Measurements from ENCODE around the gene GLI3. TPM values are rescaled to one million over a fixed set of nuclear protein-coding genes. Genes with fewer than 3 reads are reported as not detected.

The GLI3 gene
- total RNA-seq, 1 experiment from 2014 or later, result not detected

DNA sequence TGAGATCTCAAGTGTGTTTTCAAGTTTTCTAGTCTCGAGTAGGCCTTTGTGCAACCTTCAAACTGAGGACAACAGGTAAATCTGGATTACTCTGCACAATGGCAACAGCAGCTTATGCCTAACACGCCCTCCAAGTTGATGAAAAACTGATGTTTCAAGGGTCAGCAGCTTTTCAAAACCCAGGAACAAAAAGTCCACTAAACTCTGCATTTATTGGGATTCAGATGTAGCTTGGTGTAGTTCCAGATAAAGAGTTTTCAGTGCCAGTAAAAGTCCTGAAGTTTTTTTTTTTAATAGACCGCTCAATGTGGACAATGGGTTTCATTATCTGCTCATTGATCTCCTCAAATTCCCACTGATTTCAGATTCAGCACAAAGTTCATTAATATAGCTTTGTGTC lies 259.3 kb downstream of the GLI3 start:
- H3K79me2 ChIP-seq (ENCODE audit: low read depth), result no peaks in the 10 kb centered on the region
- no peaks in the 10 kb centered on the region for H3K36me3 ChIP-seq (ENCODE audit: low read depth)
- H3K4me2 ChIP-seq, result no peak overlapping the region
- H3K27me3 ChIP-seq (ENCODE audit: insufficient read depth, low read depth), result peaks cover 78% of the 10 kb centered on the region
- H3K27ac ChIP-seq, result no peak overlapping the region
- ChIA-PET CTCF (no interaction called here), POLR2A (ENCODE audit: unreplicated experiment) (no interaction called here)
- no peaks in the 10 kb centered on the region for H3K4me1 ChIP-seq (replicated peaks; ENCODE audit: insufficient read depth)
- H4K20me1 ChIP-seq (ENCODE audit: insufficient read depth), result no peaks in the 10 kb centered on the region
- H3K9me2 ChIP-seq (ENCODE audit: insufficient read depth), result no peaks in the 10 kb centered on the region
- DNase-seq, result no peak
- H3K9me3 ChIP-seq (ENCODE audit: insufficient read depth, low read depth), result no peaks in the 10 kb centered on the region
- no peak overlapping the region for H2AFZ ChIP-seq
- TF ChIP-seq, protein P1, sequence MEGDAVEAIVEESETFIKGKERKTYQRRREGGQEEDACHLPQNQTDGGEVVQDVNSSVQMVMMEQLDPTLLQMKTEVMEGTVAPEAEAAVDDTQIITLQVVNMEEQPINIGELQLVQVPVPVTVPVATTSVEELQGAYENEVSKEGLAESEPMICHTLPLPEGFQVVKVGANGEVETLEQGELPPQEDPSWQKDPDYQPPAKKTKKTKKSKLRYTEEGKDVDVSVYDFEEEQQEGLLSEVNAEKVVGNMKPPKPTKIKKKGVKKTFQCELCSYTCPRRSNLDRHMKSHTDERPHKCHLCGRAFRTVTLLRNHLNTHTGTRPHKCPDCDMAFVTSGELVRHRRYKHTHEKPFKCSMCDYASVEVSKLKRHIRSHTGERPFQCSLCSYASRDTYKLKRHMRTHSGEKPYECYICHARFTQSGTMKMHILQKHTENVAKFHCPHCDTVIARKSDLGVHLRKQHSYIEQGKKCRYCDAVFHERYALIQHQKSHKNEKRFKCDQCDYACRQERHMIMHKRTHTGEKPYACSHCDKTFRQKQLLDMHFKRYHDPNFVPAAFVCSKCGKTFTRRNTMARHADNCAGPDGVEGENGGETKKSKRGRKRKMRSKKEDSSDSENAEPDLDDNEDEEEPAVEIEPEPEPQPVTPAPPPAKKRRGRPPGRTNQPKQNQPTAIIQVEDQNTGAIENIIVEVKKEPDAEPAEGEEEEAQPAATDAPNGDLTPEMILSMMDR (conservative IDR thresholded peaks at IDR 0.05), result no peak
- TF ChIP-seq EZH2 (IDR thresholded peaks at IDR 0.05; ENCODE audit: low read depth), result no peak
- no TSS peak for BruUV-seq (replicated peaks)
- intact Hi-C loops (cut with micrococcal nuclease; ENCODE audit: unreplicated experiment), result loop anchor here (5.0 kb wide), 2 partner anchors 855 to 910 kb away; no protein-coding TSS in a partner anchor
- H3K4me3 ChIP-seq, result no peak overlapping the region
- no peaks in the 10 kb centered on the region for H3F3A ChIP-seq (ENCODE audit: insufficient read depth, low read depth)

DNA sequence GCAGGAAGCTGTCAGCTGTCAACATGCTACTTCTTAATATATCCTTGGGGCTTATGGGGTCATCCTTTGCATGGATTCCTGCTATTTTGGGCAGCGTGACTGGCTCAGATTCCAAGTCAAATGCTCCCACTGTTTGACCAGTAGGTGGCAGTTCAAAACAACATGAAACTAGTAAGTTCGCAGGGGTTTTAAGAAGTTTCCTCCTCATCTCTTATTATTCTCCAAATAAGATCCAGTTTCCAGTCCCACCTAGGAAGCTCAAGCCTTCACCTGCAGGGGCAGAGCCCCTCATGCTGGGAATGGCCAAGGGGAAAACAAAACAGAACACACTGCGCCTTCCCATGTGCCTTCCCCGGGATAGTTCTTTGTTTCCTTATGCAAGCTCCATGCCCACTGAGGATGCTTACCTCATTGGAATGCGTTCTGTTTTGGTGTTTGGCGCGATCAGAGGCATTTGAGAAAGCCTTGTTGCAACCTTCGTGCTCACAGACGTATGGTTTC lies 259.8 kb downstream of the GLI3 start:
- H3K4me2 ChIP-seq, result no peak overlapping the region
- no peaks in the 10 kb centered on the region for H3K79me2 ChIP-seq (ENCODE audit: low read depth)
- no peak overlapping the region for H3K4me3 ChIP-seq
- BruUV-seq (replicated peaks), result no TSS peak
- TF ChIP-seq, protein P1 (conservative IDR thresholded peaks at IDR 0.05), result peak; percentile 83
- TF ChIP-seq EZH2 (IDR thresholded peaks at IDR 0.05; ENCODE audit: low read depth), result no peak
- ChIA-PET CTCF (no interaction called here), POLR2A (ENCODE audit: unreplicated experiment) (no interaction called here)
- no peaks in the 10 kb centered on the region for H3F3A ChIP-seq (ENCODE audit: insufficient read depth, low read depth)
- no peaks in the 10 kb centered on the region for H3K9me2 ChIP-seq (ENCODE audit: insufficient read depth)
- H3K9me3 ChIP-seq (ENCODE audit: insufficient read depth, low read depth), result no peaks in the 10 kb centered on the region
- no peaks in the 10 kb centered on the region for H4K20me1 ChIP-seq (ENCODE audit: insufficient read depth)
- no peaks in the 10 kb centered on the region for H3K36me3 ChIP-seq (ENCODE audit: low read depth)
- H2AFZ ChIP-seq, result no peak overlapping the region
- peaks cover 83% of the 10 kb centered on the region for H3K27me3 ChIP-seq (ENCODE audit: insufficient read depth, low read depth)
- no peak overlapping the region for H3K27ac ChIP-seq
- H3K4me1 ChIP-seq (replicated peaks; ENCODE audit: insufficient read depth), result no peaks in the 10 kb centered on the region
- peak in 1 of 2 experiments; percentile 14 for DNase-seq
- intact Hi-C loops (cut with micrococcal nuclease; ENCODE audit: unreplicated experiment), result loop anchor here (5.0 kb wide), 2 partner anchors 855 to 910 kb away; no protein-coding TSS in a partner anchor

DNA sequence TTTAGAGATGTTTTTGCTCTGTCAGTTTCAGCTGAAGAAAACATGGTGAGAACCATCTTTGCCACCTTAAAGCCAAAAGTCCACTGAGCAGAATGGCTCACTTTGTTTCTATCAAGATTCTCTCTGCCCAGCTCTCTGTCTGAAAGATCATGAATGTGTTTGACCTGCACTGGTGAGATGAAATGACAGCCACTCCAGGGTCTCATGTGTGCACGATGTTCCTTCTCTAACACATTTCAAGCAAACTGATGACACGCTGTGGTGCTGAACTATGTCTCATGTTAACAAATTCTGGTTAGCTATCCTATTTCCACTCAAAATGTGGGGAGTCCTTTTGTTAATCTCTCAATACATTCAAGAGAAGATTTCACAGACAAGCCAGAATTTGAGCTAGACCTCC lies 260.6 kb downstream of the GLI3 start:
- TF ChIP-seq EZH2 (IDR thresholded peaks at IDR 0.05; ENCODE audit: low read depth), result no peak
- TF ChIP-seq, protein P1 (conservative IDR thresholded peaks at IDR 0.05), result no peak
- no peaks in the 10 kb centered on the region for H3K4me1 ChIP-seq (replicated peaks; ENCODE audit: insufficient read depth)
- H3K36me3 ChIP-seq (ENCODE audit: low read depth), result no peaks in the 10 kb centered on the region
- no TSS peak for BruUV-seq (replicated peaks)
- intact Hi-C loops (cut with micrococcal nuclease; ENCODE audit: unreplicated experiment), result loop anchor here (5.0 kb wide), 2 partner anchors 856 to 911 kb away; no protein-coding TSS in a partner anchor
- ChIA-PET POLR2A (ENCODE audit: unreplicated experiment) (no interaction called here), CTCF (no interaction called here)
- no peaks in the 10 kb centered on the region for H3K9me2 ChIP-seq (ENCODE audit: insufficient read depth)
- H2AFZ ChIP-seq, result no peak overlapping the region
- H3K27me3 ChIP-seq (ENCODE audit: insufficient read depth, low read depth), result peaks cover 86% of the 10 kb centered on the region
- no peak overlapping the region for H3K4me3 ChIP-seq
- no peak for DNase-seq
- H3K9me3 ChIP-seq (ENCODE audit: insufficient read depth, low read depth), result no peaks in the 10 kb centered on the region
- no peak overlapping the region for H3K27ac ChIP-seq
- no peaks in the 10 kb centered on the region for H4K20me1 ChIP-seq (ENCODE audit: insufficient read depth)
- H3K79me2 ChIP-seq (ENCODE audit: low read depth), result no peaks in the 10 kb centered on the region
- H3K4me2 ChIP-seq, result no peak overlapping the region
- no peaks in the 10 kb centered on the region for H3F3A ChIP-seq (ENCODE audit: insufficient read depth, low read depth)
